Upper lobe of right lung (tissue), 1 donor: ENCODE results near the gene RTN4RL1. TPM values are rescaled to one million over a fixed set of nuclear protein-coding genes. Genes with fewer than 3 reads are reported as not detected.

Experiments
- ATAC-seq: fragments of 200-7000 bp; cut with Tn5 transposase; one replicate; pipeline ENCODE4 v1.9.1; 2020; ENCODE audit warnings: mild to moderate bottlenecking, moderate library complexity
- DNase-seq: peaks from one replicate; pipeline ENCODE4 v3.0.0-alpha.2; 2020
- H3K27ac ChIP-seq: fragments of 200-600 bp; one replicate; pipeline ENCODE4 v1.8.0; 2022
- H3K27me3 ChIP-seq: fragments of 200-600 bp; one replicate; pipeline ENCODE4 v1.8.0; 2022; ENCODE audit warnings: mild to moderate bottlenecking
- H3K36me3 ChIP-seq: fragments of 200-600 bp; one replicate; pipeline ENCODE4 v1.8.0; 2022
- H3K4me1 ChIP-seq: fragments of 200-600 bp; one replicate; pipeline ENCODE4 v1.8.0; 2022
- H3K4me3 ChIP-seq: fragments of 200-600 bp; one replicate; pipeline ENCODE4 v1.8.0; 2022; ENCODE audit warnings: mild to moderate bottlenecking
- H3K9me3 ChIP-seq: fragments of 200-600 bp; one replicate; pipeline ENCODE4 v1.8.0; 2022
- intact Hi-C: fragments of 100-400 bp; cut with DNase I; formaldehyde crosslinking; loops from one replicate; pipeline ENCODE4 v1.11.0; 2022
- total RNA-seq: library from RNA; stranded (reverse); fragmentation: NEBNext Ultra II Directional; extraction: Animal tissue kit (Norgen Biotek cat#: 25700); gene quantifications from one replicate; pipeline ENCODE4 v1.2.1, GENCODE V29; 2021
- TF ChIP-seq, protein P1 (sequence below): fragments of 200-600 bp; IDR thresholded peaks from one replicate; pipeline ENCODE4 v1.8.0; 2022; ENCODE audit warnings: antibody characterized with exemption
- donor health status: DM: no; HTN: yes; CAD: no; lungs with severe emphysema.

The RTN4RL1 gene
- total RNA-seq, 1 donor from 2014 or later, result 4.3 TPM

DNA sequence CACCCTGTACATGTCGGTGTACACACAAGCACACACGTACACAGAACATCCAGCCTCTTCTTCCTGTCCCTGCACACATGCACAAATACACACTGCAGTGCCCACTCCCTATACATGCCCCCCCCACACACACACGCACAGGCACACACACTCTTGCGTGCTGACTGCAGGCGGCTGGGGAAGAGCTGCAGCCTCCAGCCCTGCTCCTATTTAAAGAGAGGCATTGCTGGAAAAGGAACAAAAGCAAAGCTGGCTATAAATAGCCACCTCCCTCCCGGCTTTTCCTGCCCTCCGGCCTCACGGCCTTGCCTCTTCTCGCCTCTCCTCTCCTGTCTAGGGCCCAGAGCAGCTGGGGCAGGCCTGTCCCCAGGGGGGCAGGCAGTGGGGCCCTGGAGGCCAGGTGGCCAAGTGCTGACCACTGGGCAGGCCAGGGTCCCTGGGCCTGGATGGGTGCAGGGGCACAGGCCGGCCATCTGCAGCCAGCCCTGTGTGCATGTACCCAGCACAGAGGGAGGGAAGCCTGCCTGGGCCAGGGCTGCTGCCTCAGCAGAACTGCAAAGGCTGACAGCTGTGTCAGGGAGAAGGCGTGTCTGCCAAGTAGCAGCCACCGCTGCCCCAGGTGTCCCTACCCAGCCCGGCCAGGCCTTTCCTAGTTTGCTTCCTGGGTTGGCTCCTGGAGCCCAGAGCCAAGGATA, 25.4 kb downstream of the RTN4RL1 start:
- TF ChIP-seq, protein P1, sequence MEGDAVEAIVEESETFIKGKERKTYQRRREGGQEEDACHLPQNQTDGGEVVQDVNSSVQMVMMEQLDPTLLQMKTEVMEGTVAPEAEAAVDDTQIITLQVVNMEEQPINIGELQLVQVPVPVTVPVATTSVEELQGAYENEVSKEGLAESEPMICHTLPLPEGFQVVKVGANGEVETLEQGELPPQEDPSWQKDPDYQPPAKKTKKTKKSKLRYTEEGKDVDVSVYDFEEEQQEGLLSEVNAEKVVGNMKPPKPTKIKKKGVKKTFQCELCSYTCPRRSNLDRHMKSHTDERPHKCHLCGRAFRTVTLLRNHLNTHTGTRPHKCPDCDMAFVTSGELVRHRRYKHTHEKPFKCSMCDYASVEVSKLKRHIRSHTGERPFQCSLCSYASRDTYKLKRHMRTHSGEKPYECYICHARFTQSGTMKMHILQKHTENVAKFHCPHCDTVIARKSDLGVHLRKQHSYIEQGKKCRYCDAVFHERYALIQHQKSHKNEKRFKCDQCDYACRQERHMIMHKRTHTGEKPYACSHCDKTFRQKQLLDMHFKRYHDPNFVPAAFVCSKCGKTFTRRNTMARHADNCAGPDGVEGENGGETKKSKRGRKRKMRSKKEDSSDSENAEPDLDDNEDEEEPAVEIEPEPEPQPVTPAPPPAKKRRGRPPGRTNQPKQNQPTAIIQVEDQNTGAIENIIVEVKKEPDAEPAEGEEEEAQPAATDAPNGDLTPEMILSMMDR, result no peak
- Histone ChIP-seq H3K36me3 (no peaks in the 10 kb centered on the region), H3K4me1 (peaks cover 19% of the 10 kb centered on the region), H3K27me3 (no peaks in the 10 kb centered on the region), H3K27ac (peak overlapping the region; percentile 20), H3K9me3 (no peaks in the 10 kb centered on the region), H3K4me3 (no peak overlapping the region)
- DNase-seq (peak; percentile 74), ATAC-seq (peak; percentile 65)
- intact Hi-C loops, result no loop called here

DNA sequence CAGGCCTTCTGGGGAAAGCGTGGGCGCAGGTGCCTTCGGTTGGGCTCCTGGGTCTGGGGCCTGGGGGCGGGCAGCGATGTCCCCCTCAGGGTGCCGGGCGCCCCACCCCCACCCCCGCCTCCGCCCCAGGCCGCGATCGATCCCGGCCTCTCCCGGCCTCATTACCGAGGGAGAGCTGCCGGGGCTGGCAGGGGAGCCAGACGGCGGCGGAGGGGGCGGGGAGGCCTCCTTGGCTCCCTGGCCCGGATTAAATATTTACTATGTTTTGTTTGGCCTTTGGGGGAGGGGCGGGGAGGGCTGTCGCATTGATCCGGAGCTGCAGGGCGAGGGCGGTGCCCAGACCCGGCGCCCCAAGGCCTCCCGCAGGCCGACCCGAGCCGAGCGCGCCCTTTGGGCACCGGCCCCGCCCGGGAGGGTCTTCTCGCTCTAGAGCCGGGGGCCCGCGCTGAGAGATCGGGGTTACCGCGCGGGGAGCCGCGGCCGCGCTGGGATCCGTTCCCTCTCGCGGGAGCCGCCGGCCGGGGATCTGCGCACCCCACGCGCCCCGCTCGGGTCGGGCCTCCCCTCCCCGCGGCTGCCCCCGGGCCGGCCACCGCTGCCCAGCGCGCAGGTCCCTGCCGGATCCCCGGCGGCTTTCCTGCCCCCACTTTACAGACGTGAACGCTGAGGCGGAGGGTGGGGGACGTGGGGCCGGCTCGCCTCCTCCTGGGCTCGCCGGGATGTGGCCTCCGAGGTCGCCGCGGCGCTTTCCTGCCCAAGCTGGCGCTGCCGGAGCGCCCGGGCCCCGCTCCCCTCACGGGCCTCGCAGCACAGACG, 27.0 kb downstream of the RTN4RL1 start:
- Histone ChIP-seq H3K36me3 (no peaks in the 10 kb centered on the region), H3K27ac (peak overlapping the region; percentile 60), H3K27me3 (no peaks in the 10 kb centered on the region), H3K4me3 (peak overlapping the region; percentile 45), H3K4me1 (peaks cover 19% of the 10 kb centered on the region), H3K9me3 (no peaks in the 10 kb centered on the region)
- TF ChIP-seq, protein P1, result no peak
- ATAC-seq (peak; percentile 72), DNase-seq (peak; percentile 86)
- intact Hi-C loops, result no loop called here

DNA sequence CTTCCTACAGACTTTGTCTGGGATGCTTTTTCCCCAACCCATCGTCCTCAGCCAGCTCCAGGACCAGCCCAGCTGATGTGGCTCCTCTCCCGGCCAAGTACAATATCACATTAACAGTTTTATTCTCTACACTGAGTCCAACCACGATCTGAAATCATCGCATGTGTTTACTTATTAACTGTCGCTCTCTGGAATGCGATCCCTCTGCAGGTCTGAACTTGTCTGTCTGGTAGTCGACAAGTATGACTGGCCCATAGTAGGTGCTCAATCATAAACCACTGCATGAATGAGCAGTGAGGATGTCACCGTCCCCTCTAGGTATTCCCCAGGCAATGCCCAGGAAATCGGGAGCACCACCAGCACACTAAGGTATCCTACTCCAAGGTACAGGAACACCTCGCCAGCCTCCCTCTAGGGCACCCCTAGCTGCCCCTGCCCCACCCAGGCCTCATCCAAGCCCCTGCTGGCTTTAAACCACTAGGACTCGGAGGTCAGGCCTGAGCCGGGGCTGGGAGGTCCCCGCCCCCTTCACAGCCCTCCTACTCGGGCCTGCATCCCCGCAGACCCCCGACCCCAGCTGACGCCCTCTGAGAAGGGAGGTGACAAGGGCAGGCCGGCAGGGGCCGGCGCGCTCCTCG, 27.7 kb downstream of the RTN4RL1 start:
- H3K27me3 ChIP-seq, result no peaks in the 10 kb centered on the region
- no peaks in the 10 kb centered on the region for H3K9me3 ChIP-seq
- no peak for DNase-seq
- H3K27ac ChIP-seq, result peak overlapping the region; percentile 60
- H3K4me3 ChIP-seq, result peak overlapping the region; percentile 45
- TF ChIP-seq, protein P1, result no peak
- peaks cover 19% of the 10 kb centered on the region for H3K4me1 ChIP-seq
- no peaks in the 10 kb centered on the region for H3K36me3 ChIP-seq
- intact Hi-C loops, result no loop called here
- peak; percentile 9 for ATAC-seq

DNA sequence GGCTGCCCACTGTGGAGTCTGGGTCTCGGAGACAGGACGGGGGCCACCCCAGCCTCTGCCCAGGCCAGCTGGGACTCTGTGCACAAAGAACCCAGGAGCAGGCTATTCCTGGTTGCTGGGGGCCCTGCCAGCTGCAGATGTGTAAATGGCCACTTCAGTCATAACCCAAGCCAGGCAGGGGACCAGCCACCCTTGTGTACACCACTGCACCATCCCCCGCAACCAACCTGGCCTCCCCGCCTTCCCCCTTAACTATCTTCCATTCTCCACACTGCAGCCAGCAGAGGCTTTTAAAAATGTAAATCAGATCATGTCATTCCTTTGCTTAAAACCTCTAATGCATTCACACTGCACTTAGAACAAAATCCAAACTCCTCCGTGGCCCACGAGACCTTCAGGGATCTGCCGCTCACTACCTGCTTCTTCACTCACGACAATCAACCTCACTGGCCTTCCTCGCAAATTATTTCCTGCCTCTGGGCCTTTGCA, 28.3 kb downstream of the RTN4RL1 start:
- no peak for ATAC-seq
- intact Hi-C loops, result no loop called here
- Histone ChIP-seq H3K4me1 (peaks cover 19% of the 10 kb centered on the region), H3K36me3 (no peaks in the 10 kb centered on the region), H3K27me3 (no peaks in the 10 kb centered on the region), H3K27ac (no peak overlapping the region), H3K4me3 (no peak overlapping the region), H3K9me3 (no peaks in the 10 kb centered on the region)
- DNase-seq, result no peak
- TF ChIP-seq, protein P1, result no peak

DNA sequence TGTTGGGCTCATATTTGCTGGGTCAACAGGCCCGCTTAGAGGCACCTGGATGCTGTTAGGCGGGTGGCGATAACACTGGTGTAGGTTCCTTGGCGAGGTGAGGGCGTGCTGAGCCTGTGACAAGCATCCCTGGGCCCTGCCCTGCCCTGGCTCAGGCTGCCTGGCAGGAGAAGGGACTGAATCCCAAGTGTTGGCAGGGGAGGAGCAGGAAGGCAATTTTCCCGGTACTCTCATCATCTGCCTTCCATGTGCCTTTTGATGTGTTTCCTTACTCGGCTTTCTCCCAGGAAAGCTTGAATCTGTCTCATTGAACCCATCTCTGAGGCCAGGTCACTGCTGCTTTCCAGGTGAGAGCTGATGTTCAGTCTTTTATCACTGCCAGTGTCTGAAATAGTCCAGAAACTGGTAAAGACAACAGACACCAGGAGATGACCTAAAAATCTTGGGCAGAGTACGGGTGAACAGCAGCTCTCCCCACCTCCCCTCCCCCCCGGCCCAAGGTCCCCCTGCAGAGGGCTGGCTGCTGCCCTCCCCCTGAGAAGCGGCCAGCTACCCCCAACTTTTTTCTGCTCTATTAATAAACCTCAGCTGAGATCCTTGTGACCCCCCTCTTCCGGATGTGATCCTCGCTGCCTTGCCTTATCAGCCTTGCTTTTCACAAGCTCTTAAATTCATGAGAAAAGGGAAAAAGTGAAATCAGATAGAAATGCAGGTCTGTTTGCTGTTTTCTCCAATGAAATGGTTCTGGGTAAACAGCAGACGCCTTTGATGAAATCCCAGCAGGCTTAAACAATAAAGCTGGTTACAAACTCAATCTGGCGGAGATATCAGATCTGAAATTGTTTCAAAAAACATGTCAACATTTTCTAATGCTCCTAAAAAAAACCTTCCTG, 29.0 kb downstream of the RTN4RL1 start:
- intact Hi-C loops, result no loop called here
- ATAC-seq (no peak), DNase-seq (no peak)
- peaks cover 19% of the 10 kb centered on the region for H3K4me1 ChIP-seq
- TF ChIP-seq, protein P1, result no peak
- H3K27ac ChIP-seq, result no peak overlapping the region
- H3K9me3 ChIP-seq, result no peaks in the 10 kb centered on the region
- H3K27me3 ChIP-seq, result no peaks in the 10 kb centered on the region
- no peaks in the 10 kb centered on the region for H3K36me3 ChIP-seq
- no peak overlapping the region for H3K4me3 ChIP-seq
